ENCODE results near the gene EIF4A3.

Gene EIF4A3

DNA sequence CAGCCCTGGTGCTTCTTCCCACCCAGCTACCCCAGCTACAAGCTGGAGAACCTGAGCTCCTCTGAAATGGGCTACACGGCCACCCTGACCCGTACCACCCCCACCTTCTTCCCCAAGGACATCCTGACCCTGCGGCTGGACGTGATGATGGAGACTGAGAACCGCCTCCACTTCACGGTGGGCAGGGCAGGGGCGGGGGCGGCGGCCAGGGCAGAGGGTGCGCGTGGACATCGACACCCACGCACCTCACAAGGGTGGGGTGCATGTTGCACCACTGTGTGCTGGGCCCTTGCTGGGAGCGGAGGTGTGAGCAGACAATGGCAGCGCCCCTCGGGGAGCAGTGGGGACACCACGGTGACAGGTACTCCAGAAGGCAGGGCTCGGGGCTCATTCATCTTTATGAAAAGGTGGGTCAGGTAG is 42.0 kb downstream of the EIF4A3 start:
- H3K4me3 Mint-ChIP-seq: no peak overlapping the region
- H3K9me3 Mint-ChIP-seq: no peaks in the 10 kb centered on the region
- H3K36me3 Mint-ChIP-seq (ENCODE audit: low read depth): no peaks in the 10 kb centered on the region
- TF ChIP-seq, protein P1, sequence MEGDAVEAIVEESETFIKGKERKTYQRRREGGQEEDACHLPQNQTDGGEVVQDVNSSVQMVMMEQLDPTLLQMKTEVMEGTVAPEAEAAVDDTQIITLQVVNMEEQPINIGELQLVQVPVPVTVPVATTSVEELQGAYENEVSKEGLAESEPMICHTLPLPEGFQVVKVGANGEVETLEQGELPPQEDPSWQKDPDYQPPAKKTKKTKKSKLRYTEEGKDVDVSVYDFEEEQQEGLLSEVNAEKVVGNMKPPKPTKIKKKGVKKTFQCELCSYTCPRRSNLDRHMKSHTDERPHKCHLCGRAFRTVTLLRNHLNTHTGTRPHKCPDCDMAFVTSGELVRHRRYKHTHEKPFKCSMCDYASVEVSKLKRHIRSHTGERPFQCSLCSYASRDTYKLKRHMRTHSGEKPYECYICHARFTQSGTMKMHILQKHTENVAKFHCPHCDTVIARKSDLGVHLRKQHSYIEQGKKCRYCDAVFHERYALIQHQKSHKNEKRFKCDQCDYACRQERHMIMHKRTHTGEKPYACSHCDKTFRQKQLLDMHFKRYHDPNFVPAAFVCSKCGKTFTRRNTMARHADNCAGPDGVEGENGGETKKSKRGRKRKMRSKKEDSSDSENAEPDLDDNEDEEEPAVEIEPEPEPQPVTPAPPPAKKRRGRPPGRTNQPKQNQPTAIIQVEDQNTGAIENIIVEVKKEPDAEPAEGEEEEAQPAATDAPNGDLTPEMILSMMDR (IDR thresholded peaks at IDR 0.05; ENCODE audit: unreplicated experiment in 3 of 3): no peak
- no peak overlapping the region for H3K27ac Mint-ChIP-seq
- H3K4me1 Mint-ChIP-seq: peaks cover 27% of the 10 kb centered on the region
- H3K27me3 Mint-ChIP-seq (ENCODE audit: low read depth): peaks cover 10% of the 10 kb centered on the region

DNA sequence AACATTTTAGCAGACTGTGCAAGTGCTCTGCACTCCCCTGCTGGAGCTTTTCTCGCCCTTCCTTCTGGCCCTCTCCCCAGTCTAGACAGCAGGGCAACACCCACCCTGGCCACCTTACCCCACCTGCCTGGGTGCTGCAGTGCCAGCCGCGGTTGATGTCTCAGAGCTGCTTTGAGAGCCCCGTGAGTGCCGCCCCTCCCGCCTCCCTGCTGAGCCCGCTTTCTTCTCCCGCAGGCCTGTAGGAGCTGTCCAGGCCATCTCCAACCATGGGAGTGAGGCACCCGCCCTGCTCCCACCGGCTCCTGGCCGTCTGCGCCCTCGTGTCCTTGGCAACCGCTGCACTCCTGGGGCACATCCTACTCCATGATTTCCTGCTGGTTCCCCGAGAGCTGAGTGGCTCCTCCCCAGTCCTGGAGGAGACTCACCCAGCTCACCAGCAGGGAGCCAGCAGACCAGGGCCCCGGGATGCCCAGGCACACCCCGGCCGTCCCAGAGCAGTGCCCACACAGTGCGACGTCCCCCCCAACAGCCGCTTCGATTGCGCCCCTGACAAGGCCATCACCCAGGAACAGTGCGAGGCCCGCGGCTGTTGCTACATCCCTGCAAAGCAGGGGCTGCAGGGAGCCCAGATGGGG is 42.5 kb downstream of the EIF4A3 start:
- H3K4me3 Mint-ChIP-seq: peak overlapping the region; percentile 56 to 65 (median 58)
- TF ChIP-seq, protein P1 (IDR thresholded peaks at IDR 0.05; ENCODE audit: unreplicated experiment in 3 of 3): no peak
- peak overlapping the region in 2 of 3 experiments; percentile 51 to 60 for H3K27ac Mint-ChIP-seq
- H3K36me3 Mint-ChIP-seq (ENCODE audit: low read depth): no peaks in the 10 kb centered on the region
- peaks cover 10% of the 10 kb centered on the region for H3K27me3 Mint-ChIP-seq (ENCODE audit: low read depth)
- peaks cover 27% of the 10 kb centered on the region for H3K4me1 Mint-ChIP-seq
- no peaks in the 10 kb centered on the region for H3K9me3 Mint-ChIP-seq

DNA sequence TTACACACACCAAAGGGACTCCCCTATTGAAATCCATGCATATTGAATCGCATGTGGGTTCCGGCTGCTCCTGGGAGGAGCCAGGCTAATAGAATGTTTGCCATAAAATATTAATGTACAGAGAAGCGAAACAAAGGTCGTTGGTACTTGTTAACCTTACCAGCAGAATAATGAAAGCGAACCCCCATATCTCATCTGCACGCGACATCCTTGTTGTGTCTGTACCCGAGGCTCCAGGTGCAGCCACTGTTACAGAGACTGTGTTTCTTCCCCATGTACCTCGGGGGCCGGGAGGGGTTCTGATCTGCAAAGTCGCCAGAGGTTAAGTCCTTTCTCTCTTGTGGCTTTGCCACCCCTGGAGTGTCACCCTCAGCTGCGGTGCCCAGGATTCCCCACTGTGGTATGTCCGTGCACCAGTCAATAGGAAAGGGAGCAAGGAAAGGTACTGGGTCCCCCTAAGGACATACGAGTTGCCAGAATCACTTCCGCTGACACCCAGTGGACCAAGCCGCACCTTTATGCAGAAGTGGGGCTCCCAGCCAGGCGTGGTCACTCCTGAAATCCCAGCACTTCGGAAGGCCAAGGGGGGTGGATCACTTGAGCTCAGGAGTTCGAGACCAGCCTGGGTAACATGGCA is 43.4 kb downstream of the EIF4A3 start:
- H3K27me3 Mint-ChIP-seq (ENCODE audit: low read depth): peaks cover 10% of the 10 kb centered on the region
- H3K36me3 Mint-ChIP-seq (ENCODE audit: low read depth): no peaks in the 10 kb centered on the region
- TF ChIP-seq, protein P1 (IDR thresholded peaks at IDR 0.05; ENCODE audit: unreplicated experiment in 3 of 3): no peak
- peaks cover 27% of the 10 kb centered on the region for H3K4me1 Mint-ChIP-seq
- H3K4me3 Mint-ChIP-seq: peak overlapping the region; percentile 93 to 97 (median 96)
- no peaks in the 10 kb centered on the region for H3K9me3 Mint-ChIP-seq
- H3K27ac Mint-ChIP-seq: peak overlapping the region in 1 of 3 experiments; percentile 70

DNA sequence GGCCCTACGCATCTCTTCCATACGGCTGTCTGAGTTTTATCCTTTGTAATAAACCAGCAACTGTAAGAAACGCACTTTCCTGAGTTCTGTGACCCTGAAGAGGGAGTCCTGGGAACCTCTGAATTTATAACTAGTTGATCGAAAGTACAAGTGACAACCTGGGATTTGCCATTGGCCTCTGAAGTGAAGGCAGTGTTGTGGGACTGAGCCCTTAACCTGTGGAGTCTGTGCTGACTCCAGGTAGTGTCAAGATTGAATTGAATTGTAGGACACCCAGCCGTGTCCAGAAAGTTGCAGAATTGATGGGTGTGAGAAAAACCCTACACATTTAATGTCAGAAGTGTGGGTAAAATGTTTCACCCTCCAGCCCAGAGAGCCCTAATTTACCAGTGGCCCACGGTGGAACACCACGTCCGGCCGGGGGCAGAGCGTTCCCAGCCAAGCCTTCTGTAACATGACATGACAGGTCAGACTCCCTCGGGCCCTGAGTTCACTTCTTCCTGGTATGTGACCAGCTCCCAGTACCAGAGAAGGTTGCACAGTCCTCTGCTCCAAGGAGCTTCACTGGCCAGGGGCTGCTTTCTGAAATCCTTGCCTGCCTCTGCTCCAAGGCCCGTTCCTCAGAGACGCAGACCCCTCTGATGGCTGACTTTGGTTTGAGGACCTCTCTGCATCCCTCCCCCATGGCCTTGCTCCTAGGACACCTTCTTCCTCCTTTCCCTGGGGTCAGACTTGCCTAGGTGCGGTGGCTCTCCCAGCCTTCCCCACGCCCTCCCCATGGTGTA is 44.1 kb downstream of the EIF4A3 start:
- Mint-ChIP-seq H3K4me1 (peaks cover 30% of the 10 kb centered on the region), H3K36me3 (ENCODE audit: low read depth) (no peaks in the 10 kb centered on the region), H3K4me3 (peak overlapping the region; percentile 93 to 97 (median 96)), H3K27ac (peak overlapping the region; percentile 70 to 88 (median 86)), H3K27me3 (ENCODE audit: low read depth) (peaks cover 12% of the 10 kb centered on the region), H3K9me3 (no peaks in the 10 kb centered on the region)
- TF ChIP-seq, protein P1 (IDR thresholded peaks at IDR 0.05; ENCODE audit: unreplicated experiment in 3 of 3): no peak

DNA sequence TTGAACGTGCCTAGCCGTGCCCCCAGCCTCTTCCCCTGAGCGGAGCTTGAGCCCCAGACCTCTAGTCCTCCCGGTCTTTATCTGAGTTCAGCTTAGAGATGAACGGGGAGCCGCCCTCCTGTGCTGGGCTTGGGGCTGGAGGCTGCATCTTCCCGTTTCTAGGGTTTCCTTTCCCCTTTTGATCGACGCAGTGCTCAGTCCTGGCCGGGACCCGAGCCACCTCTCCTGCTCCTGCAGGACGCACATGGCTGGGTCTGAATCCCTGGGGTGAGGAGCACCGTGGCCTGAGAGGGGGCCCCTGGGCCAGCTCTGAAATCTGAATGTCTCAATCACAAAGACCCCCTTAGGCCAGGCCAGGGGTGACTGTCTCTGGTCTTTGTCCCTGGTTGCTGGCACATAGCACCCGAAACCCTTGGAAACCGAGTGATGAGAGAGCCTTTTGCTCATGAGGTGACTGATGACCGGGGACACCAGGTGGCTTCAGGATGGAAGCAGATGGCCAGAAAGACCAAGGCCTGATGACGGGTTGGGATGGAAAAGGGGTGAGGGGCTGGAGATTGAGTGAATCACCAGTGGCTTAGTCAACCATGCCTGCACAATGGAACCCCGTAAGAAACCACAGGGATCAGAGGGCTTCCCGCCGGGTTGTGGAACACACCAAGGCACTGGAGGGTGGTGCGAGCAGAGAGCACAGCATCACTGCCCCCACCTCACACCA is 44.8 kb downstream of the EIF4A3 start:
- Mint-ChIP-seq H3K36me3 (ENCODE audit: low read depth) (no peaks in the 10 kb centered on the region), H3K27ac (peak overlapping the region; percentile 86 to 92 (median 88)), H3K4me1 (peaks cover 37% of the 10 kb centered on the region), H3K9me3 (no peaks in the 10 kb centered on the region), H3K4me3 (peak overlapping the region; percentile 93 to 97 (median 96)), H3K27me3 (ENCODE audit: low read depth) (peaks cover 17% of the 10 kb centered on the region)
- TF ChIP-seq, protein P1 (IDR thresholded peaks at IDR 0.05; ENCODE audit: unreplicated experiment in 3 of 3): no peak

Data from nephron (organoid).